GM19452 (cell line): ENCODE results near the gene COL25A1.
"Not testable (repeated sequence)": the region's sequence is repeated elsewhere in the genome, so short reads cannot be mapped to it uniquely, and the experiment has no call there.

Experiments used
- ATAC-seq: cut with Tn5 transposase; IDR thresholded peaks from one replicate; pipeline ENCODE4 v1.9.1; 2021; ENCODE audit not compliant: unreplicated experiment

The COL25A1 gene

GRCh38 chr4:109020861-109021260 is 281.6 kb downstream of the COL25A1 start:
- no peak for ATAC-seq

GRCh38 chr4:109016200-109016599 is 286.3 kb downstream of the COL25A1 start:
- ATAC-seq, result no peak

GRCh38 chr4:109015413-109015810 is 287.0 kb downstream of the COL25A1 start:
- ATAC-seq, result no peak

- no peak for ATAC-seq
Observed at GRCh38 chr4:109014593-109015412, 287.7 kb downstream of the COL25A1 start.

GRCh38 chr4:109012286-109012880 is 290.1 kb downstream of the COL25A1 start:
- ATAC-seq, result no peak

GRCh38 chr4:109011241-109012026 is 291.0 kb downstream of the COL25A1 start:
- ATAC-seq, result no peak

- no peak for ATAC-seq
Observed at GRCh38 chr4:109010521-109010920, 291.9 kb downstream of the COL25A1 start.

GRCh38 chr4:109009909-109010308 is 292.5 kb downstream of the COL25A1 start:
- no peak for ATAC-seq

GRCh38 chr4:109007976-109008375 is 294.5 kb downstream of the COL25A1 start:
- ATAC-seq, result no peak

GRCh38 chr4:109005523-109005922 is 296.9 kb downstream of the COL25A1 start:
- ATAC-seq, result no peak

GRCh38 chr4:109004418-109004817 is 298.0 kb downstream of the COL25A1 start:
- ATAC-seq, result no peak

- ATAC-seq, result no peak
Observed at GRCh38 chr4:109003964-109004363, 298.5 kb downstream of the COL25A1 start.

- no peak for ATAC-seq
Observed at GRCh38 chr4:108991551-108992328, 310.7 kb downstream of the COL25A1 start.

- peak; percentile 87 for ATAC-seq
Observed at GRCh38 chr4:108988464-108989195, 313.8 kb downstream of the COL25A1 start.

- ATAC-seq, result not testable (repeated sequence)
Observed at GRCh38 chr4:108984495-108984894, 318.0 kb downstream of the COL25A1 start.

GRCh38 chr4:108982402-108983185 is 319.9 kb downstream of the COL25A1 start:
- ATAC-seq, result no peak

GRCh38 chr4:108980455-108981239 is 321.8 kb downstream of the COL25A1 start:
- no peak for ATAC-seq

- no peak for ATAC-seq
Observed at GRCh38 chr4:108979759-108980158, 322.7 kb downstream of the COL25A1 start.

GRCh38 chr4:108978066-108978465 is 324.4 kb downstream of the COL25A1 start:
- ATAC-seq, result no peak
